NAMALWA (cell line): ENCODE measurements around the gene CEPT1.

Source experiments
- DNase-seq: peaks from one replicate; pipeline ENCODE4 v3.0.0-alpha.2; 2015; ENCODE audit warnings: low spot score

CEPT1 gene

DNA sequence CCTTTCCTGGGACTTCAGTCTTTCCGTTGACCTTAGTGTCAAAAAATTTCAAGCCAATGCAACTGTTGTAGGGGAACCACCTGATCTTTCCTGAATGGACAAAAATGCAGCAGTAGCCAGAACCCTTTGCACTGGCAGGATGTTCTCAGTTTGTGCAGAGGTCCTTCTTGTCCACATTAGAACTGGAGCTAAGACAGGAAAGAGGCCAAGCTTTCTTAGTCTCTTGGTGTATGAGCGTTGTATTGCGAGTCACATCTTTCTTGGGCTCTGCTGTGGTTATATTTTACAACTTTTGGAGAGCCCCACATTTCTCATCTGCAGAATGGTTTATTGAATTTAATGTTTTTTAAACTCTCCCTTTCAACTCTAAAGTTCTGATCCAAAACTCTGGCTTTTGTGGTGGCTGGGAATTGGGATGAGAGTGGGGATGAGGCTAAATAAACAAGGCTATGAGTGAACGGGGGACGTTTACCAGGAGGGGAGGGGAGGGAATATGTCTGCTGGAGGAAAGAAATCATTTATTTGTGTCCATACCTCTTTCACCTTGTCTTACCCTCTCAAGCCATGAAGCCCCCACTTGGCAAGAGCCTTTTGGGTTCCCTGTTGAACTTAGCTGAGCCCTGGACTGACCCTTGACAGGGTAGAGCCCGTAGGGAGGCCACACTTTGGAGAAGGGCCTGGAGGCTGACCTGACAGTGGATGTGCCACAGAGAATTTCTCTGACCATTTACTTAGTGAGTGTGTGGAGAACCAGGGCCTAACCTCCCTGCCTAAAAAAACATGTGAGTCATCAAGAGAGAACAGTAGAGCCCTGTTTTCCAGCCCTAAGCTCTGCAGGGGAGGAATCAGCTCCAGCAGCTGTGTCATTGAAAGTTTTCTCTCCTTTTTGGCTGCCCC, 88.1 kb downstream of the CEPT1 start:
- no peak for DNase-seq

DNA sequence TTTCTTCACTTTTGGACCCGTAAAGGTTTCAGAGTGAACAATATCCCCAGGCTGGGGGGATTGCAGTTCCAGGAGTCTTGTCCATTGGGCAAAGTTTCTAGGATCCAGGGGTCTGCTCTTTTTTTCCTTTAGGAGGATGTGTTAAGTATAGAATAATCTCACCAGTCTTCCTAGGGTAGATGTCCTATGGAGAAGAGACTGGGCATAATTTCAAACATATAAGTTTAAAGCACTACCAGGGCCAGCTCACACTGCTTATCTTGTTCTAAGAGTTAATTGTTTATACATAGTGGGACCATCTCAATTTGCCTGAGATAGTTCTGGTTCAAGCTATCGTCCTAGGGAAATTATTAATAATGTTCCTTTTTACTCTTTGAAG, 88.7 kb downstream of the CEPT1 start:
- no peak for DNase-seq

DNA sequence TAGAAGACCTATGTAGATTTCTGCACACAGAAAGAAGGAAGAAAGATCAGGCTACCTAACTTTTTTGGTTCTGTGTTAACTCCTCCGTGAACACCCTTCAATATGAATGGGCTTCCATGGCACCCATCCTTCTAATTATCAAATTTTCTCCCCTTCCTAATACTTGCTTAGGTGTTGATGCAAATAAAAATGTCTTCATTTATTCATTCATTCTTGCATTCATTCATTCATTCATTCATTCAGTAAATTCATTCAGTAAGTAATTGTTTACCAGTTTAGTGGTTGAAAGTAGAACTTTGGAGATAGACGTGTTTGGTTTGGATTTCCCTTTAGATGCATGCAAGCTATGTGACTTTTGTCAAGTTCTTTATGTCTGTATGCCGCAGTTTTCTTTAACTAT, 92.1 kb downstream of the CEPT1 start:
- DNase-seq = no peak

DNA sequence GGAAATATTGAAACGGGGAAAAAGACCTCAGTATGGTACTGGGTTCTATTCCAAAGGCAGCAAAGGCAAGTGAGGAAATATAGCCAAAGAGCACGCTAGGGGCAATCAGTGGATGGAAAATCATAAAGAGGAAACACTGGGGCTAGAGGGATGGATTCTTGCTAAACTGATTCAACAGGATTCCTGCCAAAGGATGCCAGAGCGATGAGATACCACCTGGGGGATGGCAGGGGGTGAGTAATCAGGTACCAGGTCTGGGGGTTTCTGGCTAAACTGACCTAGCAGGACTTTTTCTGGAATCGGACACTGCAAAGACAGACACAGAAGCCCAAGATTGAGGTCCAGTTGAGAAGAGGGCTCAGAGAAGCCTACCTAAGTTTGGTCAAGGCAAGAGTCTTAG, 94.2 kb downstream of the CEPT1 start:
- DNase-seq = no peak
